ENCODE measurements around the gene PHF21A. TPM values are rescaled to one million over a fixed set of nuclear protein-coding genes. Genes with fewer than 3 reads are reported as not detected.

Gene PHF21A
- total RNA-seq, 1 experiment from 2014 or later: 20.5 TPM

DNA sequence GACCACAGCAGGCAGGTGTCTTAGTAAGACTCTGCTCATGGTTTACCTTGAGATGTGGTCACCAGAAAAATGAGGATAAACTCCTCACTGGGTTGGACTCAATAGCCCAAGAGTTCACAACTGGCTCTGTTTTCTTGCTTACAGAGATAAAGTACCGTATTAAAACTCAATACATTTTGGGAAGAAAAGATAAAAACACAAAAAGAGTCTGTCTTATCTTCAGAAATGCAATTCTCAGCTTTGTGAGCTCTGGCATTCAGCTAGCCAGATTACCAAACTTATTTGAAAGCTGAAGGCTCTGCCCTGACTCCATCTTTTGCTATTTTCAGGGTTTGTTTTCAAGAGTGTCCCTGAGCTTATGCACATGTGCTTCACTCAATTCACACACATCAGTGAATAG is 75.4 kb downstream of the PHF21A start:
- Mint-ChIP-seq H3K27ac (ENCODE audit: unreplicated experiment) (no peak overlapping the region), H3K4me1 (ENCODE audit: low read depth, unreplicated experiment) (no peaks in the 10 kb centered on the region), H3K36me3 (ENCODE audit: insufficient read depth, unreplicated experiment) (no peaks in the 10 kb centered on the region), H3K27me3 (ENCODE audit: unreplicated experiment) (no peaks in the 10 kb centered on the region), H3K4me3 (ENCODE audit: low read depth, unreplicated experiment) (no peak overlapping the region), H3K9me3 (ENCODE audit: low read depth, unreplicated experiment) (no peaks in the 10 kb centered on the region)
- intact Hi-C loops (cut with micrococcal nuclease; ENCODE audit: unreplicated experiment): no loop called here
- CTCF ChIA-PET: no interaction called here
- TF ChIP-seq, protein P1, sequence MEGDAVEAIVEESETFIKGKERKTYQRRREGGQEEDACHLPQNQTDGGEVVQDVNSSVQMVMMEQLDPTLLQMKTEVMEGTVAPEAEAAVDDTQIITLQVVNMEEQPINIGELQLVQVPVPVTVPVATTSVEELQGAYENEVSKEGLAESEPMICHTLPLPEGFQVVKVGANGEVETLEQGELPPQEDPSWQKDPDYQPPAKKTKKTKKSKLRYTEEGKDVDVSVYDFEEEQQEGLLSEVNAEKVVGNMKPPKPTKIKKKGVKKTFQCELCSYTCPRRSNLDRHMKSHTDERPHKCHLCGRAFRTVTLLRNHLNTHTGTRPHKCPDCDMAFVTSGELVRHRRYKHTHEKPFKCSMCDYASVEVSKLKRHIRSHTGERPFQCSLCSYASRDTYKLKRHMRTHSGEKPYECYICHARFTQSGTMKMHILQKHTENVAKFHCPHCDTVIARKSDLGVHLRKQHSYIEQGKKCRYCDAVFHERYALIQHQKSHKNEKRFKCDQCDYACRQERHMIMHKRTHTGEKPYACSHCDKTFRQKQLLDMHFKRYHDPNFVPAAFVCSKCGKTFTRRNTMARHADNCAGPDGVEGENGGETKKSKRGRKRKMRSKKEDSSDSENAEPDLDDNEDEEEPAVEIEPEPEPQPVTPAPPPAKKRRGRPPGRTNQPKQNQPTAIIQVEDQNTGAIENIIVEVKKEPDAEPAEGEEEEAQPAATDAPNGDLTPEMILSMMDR (IDR thresholded peaks at IDR 0.05; ENCODE audit: unreplicated experiment): no peak
- DNase-seq: no peak
- no TSS peak for BruUV-seq (replicated peaks)

DNA sequence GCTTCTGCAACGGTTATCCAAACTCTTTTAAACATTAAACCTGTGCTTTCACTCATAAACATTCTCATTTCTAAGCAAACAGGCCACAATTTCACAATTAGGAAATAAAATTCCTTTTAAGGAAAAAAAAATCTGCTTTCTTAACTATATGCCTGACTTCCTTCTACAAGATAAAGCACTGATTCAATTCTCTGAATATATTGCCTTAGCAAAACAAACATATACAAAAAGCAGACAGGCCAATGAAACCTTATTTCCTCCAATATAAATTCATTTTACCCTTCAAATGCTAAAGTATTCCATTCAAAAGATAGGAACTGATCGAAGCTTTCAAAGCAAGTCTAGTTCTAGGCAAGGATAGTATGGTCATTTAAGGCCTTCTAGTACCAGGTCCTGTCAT is 76.7 kb downstream of the PHF21A start:
- no peak for DNase-seq
- TF ChIP-seq, protein P1 (IDR thresholded peaks at IDR 0.05; ENCODE audit: unreplicated experiment): no peak
- Mint-ChIP-seq H3K9me3 (ENCODE audit: low read depth, unreplicated experiment) (no peaks in the 10 kb centered on the region), H3K27ac (ENCODE audit: unreplicated experiment) (no peak overlapping the region), H3K4me3 (ENCODE audit: low read depth, unreplicated experiment) (no peak overlapping the region), H3K4me1 (ENCODE audit: low read depth, unreplicated experiment) (no peaks in the 10 kb centered on the region), H3K36me3 (ENCODE audit: insufficient read depth, unreplicated experiment) (no peaks in the 10 kb centered on the region), H3K27me3 (ENCODE audit: unreplicated experiment) (no peaks in the 10 kb centered on the region)
- CTCF ChIA-PET: no interaction called here
- no TSS peak for BruUV-seq (replicated peaks)
- intact Hi-C loops (cut with micrococcal nuclease; ENCODE audit: unreplicated experiment): no loop called here

DNA sequence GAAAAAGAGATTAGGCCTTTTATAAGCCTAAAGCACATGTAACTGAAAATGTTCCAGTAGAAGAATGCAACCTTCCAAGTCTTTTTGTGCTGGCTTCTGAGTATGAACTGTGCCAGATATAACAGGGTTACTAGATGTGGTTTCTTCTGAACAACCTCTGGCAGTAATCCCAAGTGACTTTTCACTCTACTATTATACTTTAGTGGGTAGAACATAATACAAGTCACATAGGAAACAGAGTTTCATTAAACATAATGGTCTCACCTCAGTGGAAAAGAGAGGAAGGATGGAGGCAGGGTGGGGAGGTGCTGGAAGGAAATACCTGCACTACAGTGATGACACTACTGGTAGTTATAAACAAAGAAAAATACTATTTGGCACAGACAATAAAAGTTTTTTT is 81.3 kb downstream of the PHF21A start:
- no peaks in the 10 kb centered on the region for H3K36me3 Mint-ChIP-seq (ENCODE audit: insufficient read depth, unreplicated experiment)
- no peaks in the 10 kb centered on the region for H3K9me3 Mint-ChIP-seq (ENCODE audit: low read depth, unreplicated experiment)
- intact Hi-C loops (cut with micrococcal nuclease; ENCODE audit: unreplicated experiment): no loop called here
- no peaks in the 10 kb centered on the region for H3K4me1 Mint-ChIP-seq (ENCODE audit: low read depth, unreplicated experiment)
- TF ChIP-seq, protein P1 (IDR thresholded peaks at IDR 0.05; ENCODE audit: unreplicated experiment): no peak
- CTCF ChIA-PET: interaction anchor here (0.6 to 0.7 kb wide), 3 partner anchors 23 to 174 kb away, joined by 3 to 5 read pairs (median 4); no protein-coding TSS in a partner anchor
- no peaks in the 10 kb centered on the region for H3K27me3 Mint-ChIP-seq (ENCODE audit: unreplicated experiment)
- no peak overlapping the region for H3K27ac Mint-ChIP-seq (ENCODE audit: unreplicated experiment)
- no peak overlapping the region for H3K4me3 Mint-ChIP-seq (ENCODE audit: low read depth, unreplicated experiment)
- BruUV-seq (replicated peaks): no TSS peak
- no peak for DNase-seq

DNA sequence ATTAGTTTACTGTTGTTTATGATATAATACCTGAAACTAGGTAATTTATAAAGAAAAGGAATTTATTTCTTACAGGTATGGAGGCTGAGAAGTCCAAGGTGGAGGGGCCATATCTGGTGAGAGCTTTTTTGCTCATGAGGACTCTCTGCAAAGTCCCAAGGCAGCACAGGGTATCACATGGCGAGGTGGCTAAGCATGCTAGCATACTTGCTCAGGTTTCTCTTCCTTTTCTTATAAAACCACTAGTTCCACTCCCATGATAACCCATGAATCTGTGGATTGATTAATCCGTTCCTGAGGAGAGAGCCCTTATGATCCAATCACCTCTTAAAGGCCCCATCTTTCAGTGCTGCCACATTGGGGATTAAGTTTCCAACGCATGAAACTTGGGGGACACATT is 82.7 kb downstream of the PHF21A start:
- no peak overlapping the region for H3K27ac Mint-ChIP-seq (ENCODE audit: unreplicated experiment)
- H3K9me3 Mint-ChIP-seq (ENCODE audit: low read depth, unreplicated experiment): no peaks in the 10 kb centered on the region
- CTCF ChIA-PET: no interaction called here
- no peaks in the 10 kb centered on the region for H3K27me3 Mint-ChIP-seq (ENCODE audit: unreplicated experiment)
- TF ChIP-seq, protein P1 (IDR thresholded peaks at IDR 0.05; ENCODE audit: unreplicated experiment): no peak
- no TSS peak for BruUV-seq (replicated peaks)
- H3K4me1 Mint-ChIP-seq (ENCODE audit: low read depth, unreplicated experiment): no peaks in the 10 kb centered on the region
- H3K4me3 Mint-ChIP-seq (ENCODE audit: low read depth, unreplicated experiment): no peak overlapping the region
- DNase-seq: no peak
- H3K36me3 Mint-ChIP-seq (ENCODE audit: insufficient read depth, unreplicated experiment): no peaks in the 10 kb centered on the region
- intact Hi-C loops (cut with micrococcal nuclease; ENCODE audit: unreplicated experiment): no loop called here

Measured in Calu3 (cell line).